HUES6 (cell line): ENCODE results near the gene TCN1.
A peak's percentile ranks its signal among the peaks of the same experiment; 100 is the strongest.
"Not testable (repeated sequence)": the region's sequence is repeated elsewhere in the genome, so short reads cannot be mapped to it uniquely, and the experiment has no call there.

Source experiments
- H3K27ac ChIP-seq: 2 replicates; pipeline ENCODE4 v1.7.0; 2013; ENCODE audit warnings: low read depth, mild to moderate bottlenecking, low read length, inconsistent platforms
- H3K27me3 ChIP-seq: 2 replicates; pipeline ENCODE4 v1.6.1; 2013; ENCODE audit warnings: low read length; ENCODE audit not compliant: control insufficient read depth, insufficient read depth
- H3K36me3 ChIP-seq: 2 replicates; pipeline ENCODE4 v1.6.1; 2013; ENCODE audit warnings: low read length; ENCODE audit not compliant: control insufficient read depth, insufficient read depth
- H3K4me1 ChIP-seq: 2 replicates; pipeline ENCODE4 v1.6.1; 2013; ENCODE audit warnings: low read length; ENCODE audit not compliant: control insufficient read depth, insufficient read depth
- H3K4me3 ChIP-seq: 2 replicates; pipeline ENCODE4 v1.5.1; 2013; ENCODE audit warnings: low read depth, low read length
- H3K9ac ChIP-seq: one replicate; pipeline ENCODE4 v1.6.1; 2013; ENCODE audit warnings: mild to moderate bottlenecking, low read length
- H3K9me3 ChIP-seq: 2 replicates; pipeline ENCODE4 v1.6.1; 2013; ENCODE audit warnings: low read depth, low read length; ENCODE audit not compliant: control insufficient read depth, insufficient read depth

TCN1 gene

GRCh38 chr11:59857439-59858434, 8.6 kb downstream of the TCN1 start:
- no peaks in the 10 kb centered on the region for H3K36me3 ChIP-seq
- H3K27ac ChIP-seq = no peak overlapping the region
- peak overlapping the region; percentile 8 for H3K9ac ChIP-seq
- peaks cover 16% of the 10 kb centered on the region for H3K4me1 ChIP-seq
- no peak overlapping the region for H3K4me3 ChIP-seq
- H3K27me3 ChIP-seq = no peaks in the 10 kb centered on the region
- H3K9me3 ChIP-seq = no peaks in the 10 kb centered on the region

GRCh38 chr11:59854871-59855270, 11.4 kb downstream of the TCN1 start:
- Histone ChIP-seq H3K36me3 (no peaks in the 10 kb centered on the region), H3K27ac (no peak overlapping the region), H3K9ac (no peak overlapping the region), H3K27me3 (no peaks in the 10 kb centered on the region), H3K4me1 (peaks cover 16% of the 10 kb centered on the region), H3K9me3 (no peaks in the 10 kb centered on the region), H3K4me3 (no peak overlapping the region)

GRCh38 chr11:59851416-59851815, 14.9 kb downstream of the TCN1 start:
- H3K36me3 ChIP-seq, H3K9ac ChIP-seq: not testable (repeated sequence)

GRCh38 chr11:59849551-59849950, 16.7 kb downstream of the TCN1 start:
- not testable (repeated sequence) for H3K4me1 ChIP-seq, H3K9me3 ChIP-seq, H3K9ac ChIP-seq, H3K36me3 ChIP-seq, H3K27ac ChIP-seq, H3K27me3 ChIP-seq, H3K4me3 ChIP-seq

More at GRCh38 chr11:59851416-59851815, 14.9 kb downstream of the TCN1 start:
- not testable (repeated sequence) for H3K9me3 ChIP-seq, H3K27me3 ChIP-seq, H3K4me3 ChIP-seq, H3K27ac ChIP-seq, H3K4me1 ChIP-seq

- no peaks in the 10 kb centered on the region for H3K9me3 ChIP-seq
- no peak overlapping the region for H3K27ac ChIP-seq
- no peak overlapping the region for H3K4me3 ChIP-seq
- H3K4me1 ChIP-seq = peaks cover 6% of the 10 kb centered on the region; the same call in 1 of the 2 replicates
- no peak overlapping the region for H3K9ac ChIP-seq
- H3K27me3 ChIP-seq = no peaks in the 10 kb centered on the region
- H3K36me3 ChIP-seq = no peaks in the 10 kb centered on the region
Observed at GRCh38 chr11:59849129-59849528, 17.2 kb downstream of the TCN1 start.

GRCh38 chr11:59848439-59848838, 17.8 kb downstream of the TCN1 start:
- not testable (repeated sequence) for H3K9ac ChIP-seq, H3K9me3 ChIP-seq, H3K4me1 ChIP-seq, H3K36me3 ChIP-seq, H3K27me3 ChIP-seq, H3K4me3 ChIP-seq, H3K27ac ChIP-seq

GRCh38 chr11:59847626-59848025, 18.7 kb downstream of the TCN1 start:
- H3K36me3 ChIP-seq = no peaks in the 10 kb centered on the region
- H3K27me3 ChIP-seq = no peaks in the 10 kb centered on the region
- H3K4me3 ChIP-seq = no peak overlapping the region
- H3K4me1 ChIP-seq = peaks cover 6% of the 10 kb centered on the region; the same call in 1 of the 2 replicates
- H3K9ac ChIP-seq = no peak overlapping the region
- no peaks in the 10 kb centered on the region for H3K9me3 ChIP-seq
- H3K27ac ChIP-seq = no peak overlapping the region

- Histone ChIP-seq H3K36me3 (no peaks in the 10 kb centered on the region), H3K4me1 (peaks cover 6% of the 10 kb centered on the region; the same call in 1 of the 2 replicates), H3K9ac (no peak overlapping the region), H3K27me3 (no peaks in the 10 kb centered on the region), H3K27ac (no peak overlapping the region), H3K9me3 (no peaks in the 10 kb centered on the region), H3K4me3 (no peak overlapping the region)
Observed at GRCh38 chr11:59846556-59846955, 19.7 kb downstream of the TCN1 start.

GRCh38 chr11:59845399-59845798, 20.9 kb downstream of the TCN1 start, which contains the start of gene CBLIF:
Gene CBLIF (minus strand): TSS chr11:59845499. CDS start chr11:59845453, 46 bp downstream.
- no peaks in the 10 kb centered on the region for H3K9me3 ChIP-seq
- no peaks in the 10 kb centered on the region for H3K36me3 ChIP-seq
- H3K4me1 ChIP-seq = peaks cover 6% of the 10 kb centered on the region; the same call in 1 of the 2 replicates
- no peak within 1 kb of the TSS for H3K9ac ChIP-seq
- no peaks in the 10 kb centered on the region for H3K27me3 ChIP-seq
- no peak within 1 kb of the TSS for H3K27ac ChIP-seq
- no peak within 1 kb of the TSS for H3K4me3 ChIP-seq

GRCh38 chr11:59842316-59842715, 24.0 kb downstream of the TCN1 start:
- Histone ChIP-seq H3K36me3 (no peaks in the 10 kb centered on the region), H3K4me3 (no peak overlapping the region), H3K27ac (no peak overlapping the region), H3K9me3 (no peaks in the 10 kb centered on the region), H3K27me3 (no peaks in the 10 kb centered on the region), H3K4me1 (peaks cover 6% of the 10 kb centered on the region; the same call in 1 of the 2 replicates), H3K9ac (no peak overlapping the region)

- Histone ChIP-seq H3K4me3 (no peak overlapping the region), H3K27ac (no peak overlapping the region), H3K27me3 (no peaks in the 10 kb centered on the region), H3K36me3 (no peaks in the 10 kb centered on the region), H3K9me3 (no peaks in the 10 kb centered on the region), H3K4me1 (peaks cover 1% of the 10 kb centered on the region; the same call in 1 of the 2 replicates), H3K9ac (no peak overlapping the region)
Observed at GRCh38 chr11:59841514-59841913, 24.8 kb downstream of the TCN1 start.
